IMR-90 (cell line): Measurements from ENCODE around the gene PLSCR2. TPM values are rescaled to one million over a fixed set of nuclear protein-coding genes. Genes with fewer than 3 reads are reported as not detected.

ENCODE experiments used
- ATAC-seq: fragments of 200-7000 bp; cut with Tn5 transposase; 2 replicates; pipeline ENCODE4 v1.9.1; 2020; ENCODE audit warnings: low read depth, mild to moderate bottlenecking, moderate library complexity
- BruUV-seq: library from RNA; stranded (reverse); fragments of 400-500 nt; replicated peaks from 2 replicates; lab custom pipeline; 2021; lab: Mats Ljungman, UMichigan
- CTCF ChIA-PET: fragments of 300-600 bp; formaldehyde crosslinking; extraction: SDS; loops from one replicate; lab custom pipeline; 2021; ENCODE audit warnings: antibody characterized with exemption; lab: Yijun Ruan, JAX
- POLR2A ChIA-PET: fragments of 300-600 bp; sonication (Branson Sonifier 250); formaldehyde crosslinking; loops from one replicate; lab custom pipeline; 2022; ENCODE audit warnings: antibody characterized with exemption; ENCODE audit not compliant: unreplicated experiment; lab: Charles Lee
- DNase-seq: peaks from one replicate; pipeline ENCODE4 v3.0.0; 2013
- H2AFZ ChIP-seq: replicated peaks from 2 replicates; pipeline ENCODE3; 2013; ENCODE audit warnings: low read length, mild to moderate bottlenecking; ENCODE audit not compliant: poor library complexity
- H2AK5ac ChIP-seq: 2 replicates; pipeline ENCODE4 v1.6.1; 2013; ENCODE audit warnings: low read depth, low read length, inconsistent platforms
- H2AK9ac ChIP-seq: replicated peaks from 2 replicates; pipeline ENCODE3; 2013; ENCODE audit warnings: mild to moderate bottlenecking, low read depth, low read length, moderate library complexity; ENCODE audit not compliant: poor library complexity
- H2BK120ac ChIP-seq: 2 replicates; pipeline ENCODE4 v1.6.1; 2013; ENCODE audit warnings: low read depth, low read length, inconsistent platforms
- H2BK15ac ChIP-seq: 3 replicates; pipeline ENCODE4 v1.6.1; 2013; ENCODE audit warnings: low read depth, low read length, inconsistent platforms
- H2BK20ac ChIP-seq: 2 replicates; pipeline ENCODE4 v1.6.1; 2013; ENCODE audit warnings: low read depth, mild to moderate bottlenecking, inconsistent platforms, low read length, moderate library complexity
- H2BK5ac ChIP-seq: 2 replicates; pipeline ENCODE4 v1.6.1; 2013; ENCODE audit warnings: mild to moderate bottlenecking, low read depth, low read length, inconsistent platforms; ENCODE audit not compliant: poor library complexity, severe bottlenecking
- H3K14ac ChIP-seq: replicated peaks from 2 replicates; pipeline ENCODE4 v1.6.1; 2013; ENCODE audit warnings: low read depth, low read length, inconsistent platforms
- H3K18ac ChIP-seq: 2 replicates; pipeline ENCODE4 v1.6.1; 2013; ENCODE audit warnings: low read depth, low read length, control low read depth
- H3K23ac ChIP-seq: 2 replicates; pipeline ENCODE4 v1.6.1; 2013; ENCODE audit warnings: low read depth, low read length, inconsistent platforms
- H3K27ac ChIP-seq: 2 replicates; pipeline ENCODE4 v1.5.1; 2013; ENCODE audit warnings: mild to moderate bottlenecking, control low read depth, low read length; ENCODE audit not compliant: insufficient read depth
- H3K27me3 ChIP-seq: 2 replicates; pipeline ENCODE4 v1.6.1; 2013; ENCODE audit warnings: low read length; ENCODE audit not compliant: control insufficient read depth, insufficient read depth
- H3K36me3 ChIP-seq: 2 replicates; pipeline ENCODE4 v1.6.1; 2013; ENCODE audit warnings: low read length, mixed read lengths; ENCODE audit not compliant: control insufficient read depth, insufficient read depth
- H3K4ac ChIP-seq: 2 replicates; pipeline ENCODE4 v1.6.1; 2013; ENCODE audit warnings: low read depth, low read length, inconsistent platforms
- H3K4me1 ChIP-seq: 2 replicates; pipeline ENCODE4 v1.6.1; 2013; ENCODE audit warnings: low read length, mixed read lengths; ENCODE audit not compliant: control insufficient read depth, insufficient read depth
- H3K4me2 ChIP-seq: 2 replicates; pipeline ENCODE4 v1.6.1; 2013; ENCODE audit warnings: low read depth, mild to moderate bottlenecking, control low read depth, low read length, moderate library complexity
- H3K4me3 ChIP-seq: 2 replicates; pipeline ENCODE4 v1.5.1; 2013; ENCODE audit warnings: low read depth, mild to moderate bottlenecking, control low read depth, low read length, moderate library complexity; ENCODE audit not compliant: insufficient read depth
- H3K56ac ChIP-seq: 2 replicates; pipeline ENCODE4 v1.6.1; 2013; ENCODE audit warnings: low read length, inconsistent platforms; ENCODE audit not compliant: insufficient read depth; ENCODE audit errors: extremely low read depth
- H3K79me1 ChIP-seq, 2 experiments: 2 replicates each; pipeline ENCODE4 v1.6.1; 2013; ENCODE audit warnings: low read length in 2 of 2, inconsistent platforms in 1 of 2, low read depth in 1 of 2
- H3K9ac ChIP-seq: 2 replicates; pipeline ENCODE4 v1.6.1; 2013; ENCODE audit warnings: low read depth, low read length, control low read depth
- H3K9me1 ChIP-seq: 2 replicates; pipeline ENCODE4 v1.6.1; 2013; ENCODE audit warnings: low read length, inconsistent platforms; ENCODE audit not compliant: insufficient read depth
- H3K9me3 ChIP-seq: 2 replicates; pipeline ENCODE4 v1.6.1; 2013; ENCODE audit warnings: low read length; ENCODE audit not compliant: control insufficient read depth, insufficient read depth
- H4K20me1 ChIP-seq: 2 replicates; pipeline ENCODE4 v1.6.1; 2013; ENCODE audit warnings: low read length, inconsistent platforms; ENCODE audit not compliant: insufficient read depth
- H4K5ac ChIP-seq: 2 replicates; pipeline ENCODE4 v1.6.1; 2013; ENCODE audit warnings: mild to moderate bottlenecking, low read depth, low read length, control low read depth
- H4K8ac ChIP-seq, 2 experiments: 2 replicates each; pipeline ENCODE4 v1.6.1; 2013; ENCODE audit warnings: low read depth in 2 of 2, low read length in 2 of 2, control low read depth in 1 of 2, inconsistent platforms in 1 of 2
- H4K91ac ChIP-seq: 2 replicates; pipeline ENCODE4 v1.6.1; 2013; ENCODE audit warnings: low read depth, low read length, inconsistent platforms; ENCODE audit not compliant: insufficient read depth
- FOS ChIP-seq: fragments of 150-350 bp; IDR thresholded peaks from 2 replicates; pipeline ENCODE4 v1.6.1; 2016; ENCODE audit warnings: low read depth, low read length
- MXI1 ChIP-seq: IDR thresholded peaks from 2 replicates; pipeline ENCODE4 v1.6.1; 2012; ENCODE audit warnings: low read depth, mild to moderate bottlenecking, low read length, moderate library complexity, borderline replicate concordance
- NFE2L2 ChIP-seq: fragments of 150-350 bp; IDR thresholded peaks from 2 replicates; pipeline ENCODE4 v1.6.1; 2016; ENCODE audit warnings: low read depth, mild to moderate bottlenecking, low read length
- WGBS, 2 experiments: methylation state at CpG; one replicate each; pipeline versions ENCODE4 v1.1.5 to v1.1.7; 2013; ENCODE audit warnings: missing lambda C conversion rate in 2 of 2; ENCODE audit not compliant: insufficient read length in 1 of 2; ENCODE audit errors: extremely low coverage in 2 of 2; 5-methylcytosine and 5-hydroxymethylcytosine counted together
- dilution Hi-C: fragments of 300-500 bp; cut with HindIII; formaldehyde crosslinking; loops from one replicate; pipeline ENCODE4 v1.14.3; 2018; ENCODE audit warnings: low sequenced_read_pairs; ENCODE audit not compliant: unreplicated experiment
- in situ Hi-C: fragments of 300-500 bp; cut with MboI; formaldehyde crosslinking; loops from 3 replicates; pipeline ENCODE4 v1.14.3; 2019; ENCODE audit warnings: low sequenced_read_pairs, inconsistent platforms, mixed read lengths
- intact Hi-C: fragments of 100-400 bp; cut with micrococcal nuclease; formaldehyde crosslinking; loops from 2 replicates; pipeline ENCODE4 v1.10.0; 2022
- polyA plus RNA-seq, 3 experiments: library from polyadenylated mRNA; depleted of rRNA; stranded (reverse); fragments of >200 nt; gene quantifications; 2 replicates each; pipeline ENCODE4 v1.2.3, GENCODE V29; 2012; ENCODE audit warnings: low replicate concordance in 1 of 3
- total RNA-seq: library from RNA; depleted of rRNA; stranded (reverse); fragments of >200 nt; gene quantifications from 2 replicates; pipeline ENCODE4 v1.2.3, GENCODE V29; 2012

PLSCR2 gene
- total and polyA plus RNA-seq, 2 of the 4 experiments (the other 2 are of a cell fraction) = not detected

GRCh38 chr3:146491303-146491702, 21.9 kb upstream of the PLSCR2 start:
- DNase-seq (peak; percentile 71), ATAC-seq (no peak; the same call in 1 of the 2 replicates)
- Histone ChIP-seq H4K91ac (no peak overlapping the region), H2BK120ac (no peak overlapping the region), H3K18ac (no peak overlapping the region), H4K5ac (no peak overlapping the region), H3K9me1 (no peaks in the 10 kb centered on the region), H4K8ac (no peak overlapping the region), H4K20me1 (no peaks in the 10 kb centered on the region), H3K4ac (no peak overlapping the region), H2AK5ac (no peak overlapping the region), H3K27me3 (no peaks in the 10 kb centered on the region), H3K56ac (no peak overlapping the region), H2BK20ac (no peak overlapping the region), H2AFZ (no peak overlapping the region), H3K4me2 (no peak overlapping the region), H3K9me3 (peaks cover 2% of the 10 kb centered on the region; the same call in 1 of the 2 replicates), H2AK9ac (no peak overlapping the region), H3K36me3 (no peaks in the 10 kb centered on the region), H3K79me1 (no peaks in the 10 kb centered on the region), H3K4me1 (no peaks in the 10 kb centered on the region), H3K27ac (no peak overlapping the region), H3K4me3 (no peak overlapping the region), H3K14ac (no peak overlapping the region), H2BK5ac (no peak overlapping the region), H2BK15ac (no peak overlapping the region), H3K23ac (no peak overlapping the region), H3K9ac (no peak overlapping the region)
- POLR2A ChIA-PET = no interaction called here
- dilution Hi-C loops = no loop called here
- TF ChIP-seq NFE2L2 (no peak), FOS (0 out of 2 replicates have a peak, but pooled peaks have one; percentile 36), MXI1 (no peak)
- intact Hi-C loops = no loop called here
- in situ Hi-C loops = no loop called here
- CTCF ChIA-PET = interaction anchor here (1.2 kb wide), 1 partner anchor 11 kb away, joined by 3 read pairs; no protein-coding TSS in a partner anchor
- no CpG with 5 or more reads among the region's 2 CpGs for WGBS, 2 experiments
- BruUV-seq = no TSS peak
